Cardiac muscle cell (in vitro differentiated cells and primary cell): Measurements from ENCODE around the gene ZMYND8. TPM values are rescaled to one million over a fixed set of nuclear protein-coding genes. Genes with fewer than 3 reads are reported as not detected.
"Not testable (repeated sequence)": the region's sequence is repeated elsewhere in the genome, so short reads cannot be mapped to it uniquely, and the experiment has no call there.

ENCODE experiments used
- DNase-seq, 2 donors: peaks; one replicate each; pipeline versions ENCODE4 v3.0.0 to v3.0.0-alpha.2; 2010 to 2017; ENCODE audit warnings: low read depth in 1 of 2, low spot score in 1 of 2
- H3K27ac ChIP-seq: fragments of 200-600 bp; sonication (generic); 2 replicates; pipeline ENCODE4 v1.5.1; 2016
- H3K27me3 ChIP-seq: fragments of 200-600 bp; sonication (generic); 2 replicates; pipeline ENCODE4 v1.6.0; 2016; ENCODE audit warnings: control low read depth
- H3K36me3 ChIP-seq: fragments of 200-600 bp; sonication (generic); 2 replicates; pipeline ENCODE4 v1.5.1; 2016; ENCODE audit warnings: control low read depth
- H3K4me1 ChIP-seq: fragments of 200-600 bp; sonication (generic); 2 replicates; pipeline ENCODE4 v1.8.1; 2017; ENCODE audit warnings: low read depth, mild to moderate bottlenecking, mixed run types
- H3K4me3 ChIP-seq: fragments of 200-600 bp; sonication (generic); 2 replicates; pipeline ENCODE4 v1.5.1; 2016; ENCODE audit warnings: mild to moderate bottlenecking
- H3K9me3 ChIP-seq: fragments of 200-600 bp; sonication (generic); 2 replicates; pipeline ENCODE4 v1.5.1; 2017; ENCODE audit warnings: low read depth, mild to moderate bottlenecking, control low read depth
- CTCF ChIP-seq: IDR thresholded peaks from 2 replicates; pipeline ENCODE4 v1.5.1; 2012; ENCODE audit warnings: low read depth, mild to moderate bottlenecking, low read length
- polyA plus RNA-seq: library from polyadenylated mRNA; unstranded; fragments of >200 nt; fragmentation: Nextera tagmentation; extraction: Ambion mirVana; gene quantifications from 2 replicates; pipeline ENCODE4 v1.2.1, GENCODE V29; 2016
- total RNA-seq: library from RNA; depleted of rRNA; stranded (reverse); fragments of >200 nt; gene quantifications from 2 replicates; pipeline ENCODE4 v1.2.3, GENCODE V29; 2016

The ZMYND8 gene
- total and polyA plus RNA-seq, 2 experiments from 2014 or later: 27.5 to 45.0 TPM

- DNase-seq: no peak
- Histone ChIP-seq H3K36me3 (peaks cover 35% of the 10 kb centered on the region), H3K4me1 (peaks cover 10% of the 10 kb centered on the region), H3K27me3 (no peaks in the 10 kb centered on the region), H3K27ac (no peak overlapping the region), H3K9me3 (no peaks in the 10 kb centered on the region), H3K4me3 (no peak overlapping the region)
- no peak for TF ChIP-seq CTCF
Measured at GRCh38 chr20:47209982-47210381, 146.5 kb downstream of the ZMYND8 start.

- TF ChIP-seq CTCF: no peak
- no peak overlapping the region for H3K4me3 ChIP-seq
- H3K4me1 ChIP-seq: peaks cover 9% of the 10 kb centered on the region
- no peaks in the 10 kb centered on the region for H3K9me3 ChIP-seq
- H3K36me3 ChIP-seq: peaks cover 32% of the 10 kb centered on the region
- no peaks in the 10 kb centered on the region for H3K27me3 ChIP-seq
- H3K27ac ChIP-seq: no peak overlapping the region
- DNase-seq: no peak
Measured at GRCh38 chr20:47208534-47209174, 147.8 kb downstream of the ZMYND8 start.

GRCh38 chr20:47206962-47207641 lies 149.4 kb downstream of the ZMYND8 start:
- Histone ChIP-seq H3K27ac (no peak overlapping the region), H3K4me3 (no peak overlapping the region)
- DNase-seq: no peak

GRCh38 chr20:47206552-47206951 lies 149.9 kb downstream of the ZMYND8 start:
- H3K27ac ChIP-seq, H3K27me3 ChIP-seq, H3K9me3 ChIP-seq, DNase-seq, H3K4me3 ChIP-seq, H3K4me1 ChIP-seq: not testable (repeated sequence)
- H3K36me3 ChIP-seq: peaks cover 23% of the 10 kb centered on the region

More at GRCh38 chr20:47206962-47207641, 149.4 kb downstream of the ZMYND8 start:
- H3K4me1 ChIP-seq: no peaks in the 10 kb centered on the region
- H3K27me3 ChIP-seq: no peaks in the 10 kb centered on the region
- H3K36me3 ChIP-seq: peaks cover 29% of the 10 kb centered on the region
- no peak for TF ChIP-seq CTCF
- no peaks in the 10 kb centered on the region for H3K9me3 ChIP-seq

GRCh38 chr20:47205577-47206123 lies 150.8 kb downstream of the ZMYND8 start:
- H3K36me3 ChIP-seq: peaks cover 15% of the 10 kb centered on the region
- no peak overlapping the region for H3K4me3 ChIP-seq
- TF ChIP-seq CTCF: peak; percentile 82
- peak; percentile 34 to 87 for DNase-seq
- H3K27me3 ChIP-seq: no peaks in the 10 kb centered on the region
- no peaks in the 10 kb centered on the region for H3K9me3 ChIP-seq
- H3K4me1 ChIP-seq: no peaks in the 10 kb centered on the region
- H3K27ac ChIP-seq: no peak overlapping the region

GRCh38 chr20:47204850-47205122 lies 151.7 kb downstream of the ZMYND8 start:
- not testable (repeated sequence) for H3K27ac ChIP-seq, H3K27me3 ChIP-seq

More at GRCh38 chr20:47204850-47205122, 151.7 kb downstream of the ZMYND8 start:
- H3K4me3 ChIP-seq, H3K4me1 ChIP-seq, H3K9me3 ChIP-seq, H3K36me3 ChIP-seq, DNase-seq: not testable (repeated sequence)
